ENCODE measurements around the gene TRANK1. TPM values are rescaled to one million over a fixed set of nuclear protein-coding genes. Genes with fewer than 3 reads are reported as not detected.

TRANK1 gene
- total RNA-seq, 2 experiments from 2014 or later: 39.2 to 44.8 TPM

DNA sequence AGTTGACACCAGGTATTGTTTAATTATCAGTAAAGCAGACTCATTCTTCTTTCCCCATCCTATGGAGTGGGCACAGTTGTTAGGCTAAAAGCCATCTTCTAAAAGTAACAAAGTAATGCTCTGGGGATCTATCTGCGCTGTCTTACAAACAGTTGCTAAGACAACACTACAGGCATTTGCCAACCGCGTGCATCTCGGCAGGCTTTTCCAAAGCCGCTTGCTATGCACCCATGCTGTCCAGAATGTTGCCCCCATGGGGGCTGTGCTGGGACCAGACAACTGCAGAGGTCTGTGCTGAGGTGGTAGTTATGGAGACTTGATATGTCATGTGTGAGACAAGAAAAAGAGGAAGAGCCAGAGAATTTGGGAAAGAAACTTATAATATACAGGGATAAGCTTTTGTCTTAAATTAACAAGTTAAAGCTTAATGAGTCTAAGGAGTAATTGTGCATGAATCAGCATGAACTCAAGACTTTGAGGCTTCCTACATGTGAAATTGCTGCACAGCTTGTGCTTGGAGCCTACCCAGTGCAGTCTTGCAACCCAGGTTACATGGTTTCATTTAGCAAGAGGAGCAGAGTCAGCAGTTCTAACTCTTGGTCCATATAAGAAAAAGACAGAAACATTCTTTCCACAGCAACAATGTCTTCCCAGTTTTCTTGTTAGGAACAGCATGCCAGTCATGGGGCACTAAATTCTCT lies 141.6 kb downstream of the TRANK1 start:
- DNase-seq (no peak), ATAC-seq (ENCODE audit: poor library complexity) (no peak)
- H3K9me3 ChIP-seq (ENCODE audit: control insufficient read depth in 1 of 2, insufficient read depth in 1 of 2, low read length in 2 of 2): peaks cover 4 to 12% of the 10 kb centered on the region in 2 experiments
- no peaks in the 10 kb centered on the region for H3K4me1 Mint-ChIP-seq (ENCODE audit: low read depth)
- intact Hi-C loops (cut with DNase I, micrococcal nuclease): no loop called here
- no peak overlapping the region for H3K27ac Mint-ChIP-seq
- H3K27me3 Mint-ChIP-seq: peaks cover 37% of the 10 kb centered on the region
- H3K36me3 Mint-ChIP-seq (ENCODE audit: low read depth): no peaks in the 10 kb centered on the region
- no peak overlapping the region for H3K27ac ChIP-seq (ENCODE audit: low read depth in 1 of 2, low read length in 2 of 2)
- TF ChIP-seq, protein P1, sequence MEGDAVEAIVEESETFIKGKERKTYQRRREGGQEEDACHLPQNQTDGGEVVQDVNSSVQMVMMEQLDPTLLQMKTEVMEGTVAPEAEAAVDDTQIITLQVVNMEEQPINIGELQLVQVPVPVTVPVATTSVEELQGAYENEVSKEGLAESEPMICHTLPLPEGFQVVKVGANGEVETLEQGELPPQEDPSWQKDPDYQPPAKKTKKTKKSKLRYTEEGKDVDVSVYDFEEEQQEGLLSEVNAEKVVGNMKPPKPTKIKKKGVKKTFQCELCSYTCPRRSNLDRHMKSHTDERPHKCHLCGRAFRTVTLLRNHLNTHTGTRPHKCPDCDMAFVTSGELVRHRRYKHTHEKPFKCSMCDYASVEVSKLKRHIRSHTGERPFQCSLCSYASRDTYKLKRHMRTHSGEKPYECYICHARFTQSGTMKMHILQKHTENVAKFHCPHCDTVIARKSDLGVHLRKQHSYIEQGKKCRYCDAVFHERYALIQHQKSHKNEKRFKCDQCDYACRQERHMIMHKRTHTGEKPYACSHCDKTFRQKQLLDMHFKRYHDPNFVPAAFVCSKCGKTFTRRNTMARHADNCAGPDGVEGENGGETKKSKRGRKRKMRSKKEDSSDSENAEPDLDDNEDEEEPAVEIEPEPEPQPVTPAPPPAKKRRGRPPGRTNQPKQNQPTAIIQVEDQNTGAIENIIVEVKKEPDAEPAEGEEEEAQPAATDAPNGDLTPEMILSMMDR (IDR thresholded peaks at IDR 0.05): no peak
- no peaks in the 10 kb centered on the region for H3K4me1 ChIP-seq (ENCODE audit: insufficient read depth, low read length)
- H3K9me3 Mint-ChIP-seq: peaks cover 4% of the 10 kb centered on the region
- no peaks in the 10 kb centered on the region for H3K36me3 ChIP-seq (ENCODE audit: insufficient read depth, low read length)
- ChIA-PET CTCF (no interaction called here), POLR2A (no interaction called here)
- H3K4me3 Mint-ChIP-seq: no peak overlapping the region
- H3K27me3 ChIP-seq (ENCODE audit: control insufficient read depth in 1 of 2, insufficient read depth in 2 of 2, low read length in 2 of 2): peaks cover 0 to 6% of the 10 kb centered on the region in 2 experiments
- no peak overlapping the region for H3K4me3 ChIP-seq (ENCODE audit: low read length)

DNA sequence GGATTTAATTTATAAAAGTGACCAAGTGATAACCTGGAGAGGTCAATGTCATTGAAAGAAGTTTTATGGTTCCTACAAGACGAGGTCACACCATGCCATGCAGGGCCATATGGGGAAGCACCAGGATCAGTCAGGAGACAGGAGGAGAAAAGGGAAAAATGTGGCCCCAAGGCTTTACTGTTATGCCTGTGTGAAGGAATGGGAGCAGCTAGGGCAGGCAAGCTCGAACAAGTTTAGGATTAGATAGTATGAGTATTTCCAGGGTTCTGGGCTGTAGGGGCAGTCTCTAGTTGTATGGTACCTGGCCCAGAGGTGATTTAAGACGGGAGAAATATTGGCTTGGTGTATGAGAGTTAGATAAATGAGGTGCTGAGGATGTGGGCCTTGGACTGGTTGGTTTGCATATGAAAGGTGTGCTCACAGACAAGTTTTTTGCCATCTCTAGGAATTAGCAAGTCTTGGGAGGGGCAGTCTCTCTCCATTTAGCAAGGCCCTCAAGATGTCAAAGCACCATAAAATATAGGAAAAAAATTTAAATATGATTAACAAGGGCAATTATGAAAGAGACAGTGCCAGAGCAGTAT lies 144.2 kb downstream of the TRANK1 start:
- no peak for ATAC-seq (ENCODE audit: poor library complexity)
- no peaks in the 10 kb centered on the region for H3K9me3 Mint-ChIP-seq
- peaks cover 4 to 6% of the 10 kb centered on the region in 2 experiments for H3K9me3 ChIP-seq (ENCODE audit: control insufficient read depth in 1 of 2, insufficient read depth in 1 of 2, low read length in 2 of 2)
- POLR2A ChIA-PET: no interaction called here
- TF ChIP-seq, protein P1 (IDR thresholded peaks at IDR 0.05): no peak
- no peak overlapping the region for H3K4me3 ChIP-seq (ENCODE audit: low read length)
- no peaks in the 10 kb centered on the region for H3K4me1 Mint-ChIP-seq (ENCODE audit: low read depth)
- no peak for DNase-seq
- no peaks in the 10 kb centered on the region for H3K36me3 ChIP-seq (ENCODE audit: insufficient read depth, low read length)
- no peak overlapping the region for H3K4me3 Mint-ChIP-seq
- H3K36me3 Mint-ChIP-seq (ENCODE audit: low read depth): no peaks in the 10 kb centered on the region
- peaks cover 30% of the 10 kb centered on the region for H3K27me3 Mint-ChIP-seq
- H3K27ac ChIP-seq (ENCODE audit: low read depth in 1 of 2, low read length in 2 of 2): no peak overlapping the region
- no peaks in the 10 kb centered on the region for H3K4me1 ChIP-seq (ENCODE audit: insufficient read depth, low read length)
- CTCF ChIA-PET: no interaction called here
- intact Hi-C loops (cut with DNase I, micrococcal nuclease): no loop called here
- H3K27me3 ChIP-seq (ENCODE audit: control insufficient read depth in 1 of 2, insufficient read depth in 2 of 2, low read length in 2 of 2): peaks cover 0 to 6% of the 10 kb centered on the region in 2 experiments
- no peak overlapping the region for H3K27ac Mint-ChIP-seq

- H3K36me3 Mint-ChIP-seq (ENCODE audit: low read depth): no peaks in the 10 kb centered on the region
- POLR2A ChIA-PET: no interaction called here
- intact Hi-C loops (cut with DNase I, micrococcal nuclease): no loop called here
- no peak overlapping the region for H3K27ac ChIP-seq (ENCODE audit: low read depth in 1 of 2, low read length in 2 of 2)
- H3K4me1 Mint-ChIP-seq (ENCODE audit: low read depth): no peaks in the 10 kb centered on the region
- no peak for DNase-seq
- no peaks in the 10 kb centered on the region for H3K4me1 ChIP-seq (ENCODE audit: insufficient read depth, low read length)
- H3K27me3 Mint-ChIP-seq: peaks cover 13% of the 10 kb centered on the region
- no peak overlapping the region for H3K4me3 Mint-ChIP-seq
- CTCF ChIA-PET: no interaction called here
- no peaks in the 10 kb centered on the region for H3K9me3 Mint-ChIP-seq
- H3K36me3 ChIP-seq (ENCODE audit: insufficient read depth, low read length): no peaks in the 10 kb centered on the region
- no peaks in the 10 kb centered on the region for H3K9me3 ChIP-seq (ENCODE audit: control insufficient read depth in 1 of 2, insufficient read depth in 1 of 2, low read length in 2 of 2)
- H3K4me3 ChIP-seq (ENCODE audit: low read length): no peak overlapping the region
- no peak overlapping the region for H3K27ac Mint-ChIP-seq
- TF ChIP-seq, protein P1 (IDR thresholded peaks at IDR 0.05): no peak
- ATAC-seq (ENCODE audit: poor library complexity): no peak
- peaks cover 0 to 4% of the 10 kb centered on the region in 2 experiments for H3K27me3 ChIP-seq (ENCODE audit: control insufficient read depth in 1 of 2, insufficient read depth in 2 of 2, low read length in 2 of 2)
Measured at GRCh38 chr3:36796881-36797280, 148.0 kb downstream of the TRANK1 start.
